IMR-90 (cell line): ENCODE measurements around the gene MYO5A.
A peak's percentile ranks its signal among the peaks of the same experiment; 100 is the strongest.

Experiments
- BHLHE40 ChIP-seq: fragments of 150-350 bp; IDR thresholded peaks from 2 replicates; pipeline ENCODE4 v1.6.1; 2016; ENCODE audit warnings: mild to moderate bottlenecking, low read depth, low read length
- CEBPB ChIP-seq: IDR thresholded peaks from 2 replicates; pipeline ENCODE4 v1.6.1; 2012; ENCODE audit warnings: low read depth, low read length, improper control_type of control experiment
- CHD1 ChIP-seq: IDR thresholded peaks from 2 replicates; pipeline ENCODE4 v1.6.1; 2012; ENCODE audit warnings: low read depth, low read length, improper control_type of control experiment
- FOS ChIP-seq: fragments of 150-350 bp; IDR thresholded peaks from 2 replicates; pipeline ENCODE4 v1.6.1; 2016; ENCODE audit warnings: low read depth, low read length
- MAFK ChIP-seq: IDR thresholded peaks from 2 replicates; pipeline ENCODE4 v1.6.1; 2012; ENCODE audit warnings: low read depth, low read length, improper control_type of control experiment
- POLR2A ChIP-seq: IDR thresholded peaks from 2 replicates; pipeline ENCODE4 v1.6.1; 2012; ENCODE audit warnings: mild to moderate bottlenecking, low read depth, low read length
- RAD21 ChIP-seq: IDR thresholded peaks from 2 replicates; pipeline ENCODE4 v1.6.1; 2012; ENCODE audit warnings: low read length, improper control_type of control experiment
- RCOR1 ChIP-seq: IDR thresholded peaks from 2 replicates; pipeline ENCODE4 v1.6.1; 2012; ENCODE audit warnings: mild to moderate bottlenecking, low read length, improper control_type of control experiment; ENCODE audit not compliant: insufficient replicate concordance
- RFX5 ChIP-seq: IDR thresholded peaks from 2 replicates; pipeline ENCODE4 v1.8.0; 2012; ENCODE audit warnings: low read depth, mild to moderate bottlenecking, low read length, moderate library complexity
- TF ChIP-seq, protein P1 (sequence below): conservative IDR thresholded peaks from 2 replicates; pipeline ENCODE4 v1.5.1; 2012; ENCODE audit warnings: mild to moderate bottlenecking, low read depth, low read length, improper control_type of control experiment
- TF ChIP-seq, protein P2 (sequence below): fragments of 150-350 bp; IDR thresholded peaks from 2 replicates; pipeline ENCODE4 v1.6.1; 2016; ENCODE audit warnings: low read depth, mild to moderate bottlenecking, low read length, moderate library complexity, borderline replicate concordance
- TF ChIP-seq, protein P3 (sequence below): fragments of 150-350 bp; IDR thresholded peaks from 2 replicates; pipeline ENCODE4 v1.6.1; 2017; ENCODE audit warnings: mild to moderate bottlenecking, antibody characterized with exemption, low read length, low read depth

DNA sequence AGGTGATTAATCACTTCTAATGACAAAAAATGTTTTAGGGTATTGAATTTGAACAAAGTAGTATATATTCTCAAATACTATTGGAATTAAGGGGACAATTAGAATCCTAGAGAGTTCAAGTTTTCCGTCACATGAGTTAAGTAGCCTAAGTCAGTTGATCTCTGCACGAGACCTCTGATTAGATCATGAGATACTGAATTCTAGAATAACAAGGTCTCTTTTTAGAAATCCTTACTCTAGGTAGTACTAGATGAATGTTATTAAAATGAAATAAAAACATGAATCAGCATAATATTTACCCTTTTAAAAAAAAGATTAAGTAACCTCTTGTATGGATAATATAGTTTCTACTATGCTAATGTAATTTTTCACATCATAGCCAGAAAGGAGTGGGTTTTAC is 43.4 kb downstream of the MYO5A start:
- TF ChIP-seq BHLHE40 (no peak), POLR2A (no peak), CHD1 (no peak), RAD21 (no peak), CEBPB (no peak), MAFK (peak; percentile 35), RCOR1 (no peak), FOS (no peak), RFX5 (no peak)
- TF ChIP-seq, protein P1, sequence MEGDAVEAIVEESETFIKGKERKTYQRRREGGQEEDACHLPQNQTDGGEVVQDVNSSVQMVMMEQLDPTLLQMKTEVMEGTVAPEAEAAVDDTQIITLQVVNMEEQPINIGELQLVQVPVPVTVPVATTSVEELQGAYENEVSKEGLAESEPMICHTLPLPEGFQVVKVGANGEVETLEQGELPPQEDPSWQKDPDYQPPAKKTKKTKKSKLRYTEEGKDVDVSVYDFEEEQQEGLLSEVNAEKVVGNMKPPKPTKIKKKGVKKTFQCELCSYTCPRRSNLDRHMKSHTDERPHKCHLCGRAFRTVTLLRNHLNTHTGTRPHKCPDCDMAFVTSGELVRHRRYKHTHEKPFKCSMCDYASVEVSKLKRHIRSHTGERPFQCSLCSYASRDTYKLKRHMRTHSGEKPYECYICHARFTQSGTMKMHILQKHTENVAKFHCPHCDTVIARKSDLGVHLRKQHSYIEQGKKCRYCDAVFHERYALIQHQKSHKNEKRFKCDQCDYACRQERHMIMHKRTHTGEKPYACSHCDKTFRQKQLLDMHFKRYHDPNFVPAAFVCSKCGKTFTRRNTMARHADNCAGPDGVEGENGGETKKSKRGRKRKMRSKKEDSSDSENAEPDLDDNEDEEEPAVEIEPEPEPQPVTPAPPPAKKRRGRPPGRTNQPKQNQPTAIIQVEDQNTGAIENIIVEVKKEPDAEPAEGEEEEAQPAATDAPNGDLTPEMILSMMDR, result no peak
- TF ChIP-seq, protein P2, sequence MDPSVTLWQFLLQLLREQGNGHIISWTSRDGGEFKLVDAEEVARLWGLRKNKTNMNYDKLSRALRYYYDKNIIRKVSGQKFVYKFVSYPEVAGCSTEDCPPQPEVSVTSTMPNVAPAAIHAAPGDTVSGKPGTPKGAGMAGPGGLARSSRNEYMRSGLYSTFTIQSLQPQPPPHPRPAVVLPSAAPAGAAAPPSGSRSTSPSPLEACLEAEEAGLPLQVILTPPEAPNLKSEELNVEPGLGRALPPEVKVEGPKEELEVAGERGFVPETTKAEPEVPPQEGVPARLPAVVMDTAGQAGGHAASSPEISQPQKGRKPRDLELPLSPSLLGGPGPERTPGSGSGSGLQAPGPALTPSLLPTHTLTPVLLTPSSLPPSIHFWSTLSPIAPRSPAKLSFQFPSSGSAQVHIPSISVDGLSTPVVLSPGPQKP, result no peak
- TF ChIP-seq, protein P3, sequence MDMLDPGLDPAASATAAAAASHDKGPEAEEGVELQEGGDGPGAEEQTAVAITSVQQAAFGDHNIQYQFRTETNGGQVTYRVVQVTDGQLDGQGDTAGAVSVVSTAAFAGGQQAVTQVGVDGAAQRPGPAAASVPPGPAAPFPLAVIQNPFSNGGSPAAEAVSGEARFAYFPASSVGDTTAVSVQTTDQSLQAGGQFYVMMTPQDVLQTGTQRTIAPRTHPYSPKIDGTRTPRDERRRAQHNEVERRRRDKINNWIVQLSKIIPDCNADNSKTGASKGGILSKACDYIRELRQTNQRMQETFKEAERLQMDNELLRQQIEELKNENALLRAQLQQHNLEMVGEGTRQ, result no peak
